HG02798 (cell line): ENCODE measurements around the gene LCN15.

Experiments used
- ATAC-seq: cut with Tn5 transposase; IDR thresholded peaks from one replicate; pipeline ENCODE4 v1.9.1; 2021; ENCODE audit warnings: mild to moderate bottlenecking; ENCODE audit not compliant: unreplicated experiment, poor library complexity

Gene LCN15

DNA sequence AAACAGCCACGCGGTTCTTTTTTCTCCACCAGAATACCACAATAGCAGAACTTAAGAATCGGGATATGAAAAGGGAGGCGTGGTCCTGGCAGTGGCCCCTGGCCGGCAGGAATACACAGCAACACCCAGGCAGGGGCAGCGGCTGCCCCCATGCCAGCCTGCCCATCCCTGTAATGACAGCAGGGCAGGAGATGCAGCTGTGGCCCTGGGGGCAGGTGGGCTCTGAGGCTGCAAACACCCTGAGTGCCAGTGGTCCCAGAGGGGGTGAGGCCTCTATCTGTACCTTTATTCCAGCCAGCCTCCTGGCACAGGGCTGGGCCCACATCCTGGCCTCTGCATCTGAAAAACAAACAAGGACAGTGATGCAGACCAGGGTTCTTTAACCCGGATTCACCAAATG lies 39.5 kb downstream of the LCN15 start:
- no peak for ATAC-seq

DNA sequence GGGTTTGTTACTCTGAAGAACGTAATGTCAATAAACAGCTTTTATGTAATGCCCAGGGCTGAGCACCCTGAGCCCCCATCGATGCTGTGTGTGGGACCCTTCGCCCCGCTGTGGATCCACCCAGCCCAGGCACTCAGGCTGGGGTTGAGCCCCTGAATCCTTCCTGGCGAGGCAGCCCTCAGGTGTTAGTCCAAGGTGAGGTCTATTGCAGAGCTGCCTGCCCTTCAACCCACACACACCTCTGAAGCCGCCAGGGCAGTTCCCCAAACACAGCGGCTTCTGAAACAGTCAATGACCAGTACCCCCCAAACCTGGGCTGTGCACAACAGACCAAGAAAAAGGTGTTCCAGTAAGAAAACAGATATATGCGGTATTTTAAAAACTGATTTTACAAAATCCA lies 40.3 kb downstream of the LCN15 start:
- ATAC-seq = no peak

GRCh38 chr9:136723362-136723976 lies 40.8 kb downstream of the LCN15 start:
- ATAC-seq = no peak

DNA sequence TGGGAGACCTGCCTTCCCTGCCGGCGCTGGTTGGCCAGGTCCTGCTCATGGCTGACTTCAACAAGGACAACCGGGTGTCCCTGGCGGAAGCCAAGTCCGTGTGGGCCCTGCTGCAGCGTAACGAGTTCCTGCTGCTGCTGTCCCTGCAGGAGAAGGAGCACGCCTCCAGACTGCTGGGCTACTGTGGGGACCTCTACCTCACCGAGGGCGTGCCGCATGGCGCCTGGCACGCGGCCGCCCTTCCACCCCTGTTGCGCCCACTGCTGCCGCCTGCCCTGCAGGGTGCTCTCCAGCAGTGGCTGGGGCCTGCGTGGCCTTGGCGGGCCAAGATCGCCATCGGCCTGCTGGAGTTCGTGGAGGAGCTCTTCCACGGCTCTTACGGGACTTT lies 41.4 kb downstream of the LCN15 start:
- no peak for ATAC-seq

DNA sequence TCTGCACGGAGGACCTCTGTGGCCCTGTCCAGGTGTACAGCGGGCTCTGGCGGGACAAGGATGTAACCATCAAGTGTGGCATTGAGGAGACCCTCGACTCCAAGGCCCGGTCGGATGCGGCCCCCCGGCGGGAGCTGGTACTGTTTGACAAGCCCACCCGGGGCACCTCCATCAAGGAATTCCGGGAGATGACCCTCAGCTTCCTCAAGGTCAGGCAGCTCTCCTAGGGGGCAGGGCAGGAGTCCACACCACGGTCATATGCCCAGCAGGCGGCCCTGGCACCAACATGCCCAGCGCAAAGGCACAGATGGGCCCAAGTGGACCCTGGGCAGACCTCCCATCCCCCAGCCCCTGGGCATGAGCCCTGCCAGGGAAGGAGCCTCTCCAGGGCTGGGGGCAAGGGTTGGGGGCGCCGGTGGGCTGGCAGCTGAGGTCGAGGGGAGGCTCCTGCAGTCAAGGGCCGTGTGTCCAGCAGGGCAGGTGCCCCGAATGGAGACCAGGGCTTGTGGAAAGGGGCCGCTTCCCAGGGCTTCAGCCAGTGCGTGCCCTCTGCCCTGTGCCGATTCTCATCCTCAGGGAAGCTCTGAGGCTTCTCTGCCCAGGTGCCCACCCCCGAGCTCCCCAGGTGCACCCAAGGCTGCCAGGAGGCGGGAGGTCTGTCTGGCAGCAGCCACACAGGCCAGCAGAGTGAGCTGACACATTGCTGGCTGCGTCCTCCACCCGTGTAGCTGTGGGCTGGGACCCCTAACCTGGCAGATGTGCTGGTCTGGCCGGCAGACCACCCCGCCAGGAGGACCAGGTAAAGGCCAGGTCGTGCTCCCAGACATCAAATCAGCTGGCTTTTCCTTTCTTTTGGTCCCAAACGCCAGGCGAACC lies 42.0 kb downstream of the LCN15 start:
- no peak for ATAC-seq

DNA sequence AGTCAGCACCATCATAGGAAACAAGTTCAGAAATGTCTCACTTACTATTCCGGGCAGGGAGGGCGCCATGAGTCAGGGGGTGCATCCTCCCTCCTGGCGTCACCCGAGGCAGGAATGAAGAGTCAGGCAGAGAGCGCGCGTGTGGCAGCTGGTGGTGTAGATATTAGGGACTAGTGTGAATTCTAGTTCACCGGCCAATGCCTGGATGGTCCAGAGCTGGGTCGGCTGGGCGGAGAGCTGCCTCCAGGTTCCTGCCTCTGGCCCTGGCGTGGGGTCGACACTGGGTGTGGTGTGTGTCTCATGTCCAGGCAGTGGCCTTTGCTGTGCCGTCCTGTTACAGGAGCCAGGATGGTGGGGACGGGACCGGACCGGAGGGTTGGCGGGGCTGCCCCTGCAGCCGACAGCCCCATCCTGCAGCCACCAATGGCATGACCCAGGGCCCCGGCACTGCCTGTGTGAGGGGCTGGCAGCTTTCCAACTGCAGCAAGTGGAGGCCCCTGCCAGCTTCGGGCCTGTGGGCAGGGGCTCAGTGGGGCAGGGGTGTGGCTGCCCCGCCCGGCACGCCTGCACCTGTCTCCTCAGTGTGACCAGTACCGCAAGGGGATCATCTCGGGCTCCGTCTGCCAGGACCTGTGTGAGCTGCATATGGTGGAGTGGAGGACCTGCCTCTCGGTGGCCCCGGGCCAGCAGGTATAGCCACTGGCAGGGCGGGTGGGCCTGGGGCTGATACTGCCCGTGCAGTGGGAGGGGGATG lies 42.8 kb downstream of the LCN15 start:
- ATAC-seq = no peak

DNA sequence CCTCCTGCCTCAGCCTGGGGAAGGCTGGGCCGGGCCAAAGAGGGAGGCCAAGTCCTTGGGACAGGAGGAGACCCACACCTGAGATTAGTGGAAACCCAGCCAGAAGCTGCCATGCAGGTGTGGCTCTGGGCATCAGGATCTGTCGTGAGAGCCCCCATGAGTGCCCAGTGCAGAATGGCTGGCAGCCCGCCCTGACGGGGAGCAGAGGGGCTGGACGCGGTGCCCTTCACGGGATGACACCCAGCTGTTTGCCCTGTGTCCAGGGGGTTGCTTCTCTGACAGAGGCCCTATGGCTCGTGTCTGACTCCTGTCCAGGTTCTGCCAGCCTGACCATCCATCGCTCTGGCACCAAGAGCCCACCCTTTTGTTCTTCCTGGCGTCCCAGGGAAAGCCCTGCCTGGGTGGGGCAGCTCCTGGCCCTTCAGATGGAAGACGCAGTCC lies 43.4 kb downstream of the LCN15 start:
- no peak for ATAC-seq

DNA sequence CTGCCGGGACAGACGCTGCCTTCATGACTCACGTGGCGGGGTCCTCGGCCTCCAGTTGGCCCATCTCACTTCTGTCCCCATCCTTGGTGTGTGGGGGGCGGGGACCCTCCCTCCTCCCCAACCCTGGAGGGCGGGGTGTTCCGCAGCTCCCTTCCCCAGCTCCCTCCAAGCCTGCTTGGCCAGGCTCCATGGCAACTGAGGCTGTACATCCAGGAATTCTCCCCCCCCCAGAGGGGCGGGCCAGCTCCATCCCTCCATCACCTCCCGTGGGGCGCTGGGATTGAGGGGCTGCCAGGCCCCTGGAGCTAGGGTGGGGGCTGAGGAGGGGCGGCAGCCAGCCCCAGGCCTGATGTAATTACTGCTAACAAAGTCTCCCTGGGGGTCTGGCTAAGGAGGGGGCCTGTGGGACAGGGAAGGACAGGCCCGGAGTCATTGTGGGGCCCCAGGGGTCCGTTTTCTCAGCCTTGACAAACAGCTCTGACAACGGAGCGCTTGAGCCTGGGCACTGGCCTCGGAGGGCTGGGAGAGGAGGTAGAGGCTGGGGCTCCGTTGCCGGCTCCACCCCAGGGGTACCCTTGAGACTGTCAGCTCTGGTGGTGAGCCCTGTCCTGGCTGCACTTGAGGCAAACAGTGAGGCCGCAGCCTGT lies 43.9 kb downstream of the LCN15 start:
- no peak for ATAC-seq

DNA sequence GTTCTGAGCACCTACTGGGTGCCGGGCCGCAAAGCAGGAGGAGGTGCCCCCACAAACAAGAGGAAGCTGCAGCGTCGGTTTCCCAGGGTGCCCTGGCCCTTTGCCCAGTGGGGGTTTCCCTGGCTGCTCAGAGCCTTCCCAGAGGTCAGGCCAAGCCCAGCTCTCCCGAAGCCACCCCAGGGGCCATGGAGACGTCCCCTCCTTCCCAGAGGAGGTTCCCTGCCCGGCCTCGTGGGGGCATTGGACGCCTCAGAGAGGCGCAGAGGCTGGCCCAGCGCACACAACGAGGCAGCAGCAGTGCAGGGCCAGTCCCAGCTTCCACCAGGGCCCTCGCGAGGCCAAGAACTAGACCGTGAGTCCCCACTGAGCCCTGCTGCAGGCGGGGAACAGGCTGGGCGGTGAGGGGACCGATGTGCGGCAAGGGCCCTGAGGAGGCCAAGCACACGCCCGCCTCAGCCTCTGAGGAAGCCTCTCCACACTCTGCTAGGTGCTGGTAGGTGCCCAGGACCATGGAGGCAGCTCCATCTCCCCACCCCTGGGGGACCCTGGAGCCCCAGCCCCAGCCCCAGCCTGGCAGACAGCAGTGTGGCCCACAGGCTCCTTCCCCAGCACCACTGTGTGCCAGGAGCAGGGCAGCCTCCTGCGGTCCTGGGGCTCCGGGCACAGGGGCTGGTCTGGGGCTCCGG lies 45.0 kb downstream of the LCN15 start:
- no peak for ATAC-seq

DNA sequence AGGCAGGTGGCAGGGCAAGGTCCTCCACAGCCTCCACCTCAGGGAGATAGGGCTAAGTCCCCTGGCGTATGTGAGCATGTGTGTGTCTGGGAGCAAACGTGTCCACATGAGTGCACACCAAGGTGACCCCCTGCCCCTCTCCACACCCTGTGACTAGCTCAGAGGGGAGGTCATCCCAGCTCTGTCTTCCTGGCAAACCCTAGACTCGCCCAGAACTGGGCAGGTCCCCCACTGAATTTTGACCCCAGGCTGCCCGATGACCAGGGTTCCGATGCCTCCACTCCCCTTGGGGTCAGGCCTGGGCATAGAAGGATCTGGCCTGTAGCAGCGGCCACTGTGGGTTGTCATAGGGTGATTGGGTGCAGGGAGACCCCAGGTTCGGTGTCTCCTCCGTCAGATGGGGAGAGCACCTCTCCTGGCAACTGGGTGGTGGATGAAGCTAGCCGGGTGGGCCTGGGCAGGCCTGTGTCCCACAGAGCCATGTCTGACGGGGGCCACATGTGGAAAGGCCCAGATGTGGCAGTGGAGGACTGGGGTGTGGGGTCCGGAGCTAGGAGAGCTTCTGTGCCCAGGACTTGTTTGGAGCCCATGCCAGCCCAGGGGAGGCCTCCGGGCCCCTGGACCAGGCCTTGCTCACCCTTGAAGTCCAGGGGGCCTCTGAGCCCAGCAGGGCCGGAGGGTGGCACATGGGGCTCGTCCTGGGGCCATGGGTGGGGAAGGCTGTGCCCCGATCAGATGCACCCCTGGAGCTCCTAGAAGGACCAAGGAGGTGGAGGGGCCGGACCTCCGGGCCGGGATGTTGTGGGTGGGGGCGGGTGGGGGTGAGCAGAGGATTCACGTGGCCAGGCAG lies 45.7 kb downstream of the LCN15 start:
- no peak for ATAC-seq

- no peak for ATAC-seq
Measured at GRCh38 chr9:136717399-136717798, 46.9 kb downstream of the LCN15 start.

- no peak for ATAC-seq
Measured at GRCh38 chr9:136714893-136715274, 49.4 kb downstream of the LCN15 start.

GRCh38 chr9:136714096-136714892 lies 50.0 kb downstream of the LCN15 start:
- no peak for ATAC-seq

GRCh38 chr9:136713550-136713949 lies 50.8 kb downstream of the LCN15 start:
- ATAC-seq = no peak

- no peak for ATAC-seq
Measured at GRCh38 chr9:136712690-136713544, 51.4 kb downstream of the LCN15 start.

DNA sequence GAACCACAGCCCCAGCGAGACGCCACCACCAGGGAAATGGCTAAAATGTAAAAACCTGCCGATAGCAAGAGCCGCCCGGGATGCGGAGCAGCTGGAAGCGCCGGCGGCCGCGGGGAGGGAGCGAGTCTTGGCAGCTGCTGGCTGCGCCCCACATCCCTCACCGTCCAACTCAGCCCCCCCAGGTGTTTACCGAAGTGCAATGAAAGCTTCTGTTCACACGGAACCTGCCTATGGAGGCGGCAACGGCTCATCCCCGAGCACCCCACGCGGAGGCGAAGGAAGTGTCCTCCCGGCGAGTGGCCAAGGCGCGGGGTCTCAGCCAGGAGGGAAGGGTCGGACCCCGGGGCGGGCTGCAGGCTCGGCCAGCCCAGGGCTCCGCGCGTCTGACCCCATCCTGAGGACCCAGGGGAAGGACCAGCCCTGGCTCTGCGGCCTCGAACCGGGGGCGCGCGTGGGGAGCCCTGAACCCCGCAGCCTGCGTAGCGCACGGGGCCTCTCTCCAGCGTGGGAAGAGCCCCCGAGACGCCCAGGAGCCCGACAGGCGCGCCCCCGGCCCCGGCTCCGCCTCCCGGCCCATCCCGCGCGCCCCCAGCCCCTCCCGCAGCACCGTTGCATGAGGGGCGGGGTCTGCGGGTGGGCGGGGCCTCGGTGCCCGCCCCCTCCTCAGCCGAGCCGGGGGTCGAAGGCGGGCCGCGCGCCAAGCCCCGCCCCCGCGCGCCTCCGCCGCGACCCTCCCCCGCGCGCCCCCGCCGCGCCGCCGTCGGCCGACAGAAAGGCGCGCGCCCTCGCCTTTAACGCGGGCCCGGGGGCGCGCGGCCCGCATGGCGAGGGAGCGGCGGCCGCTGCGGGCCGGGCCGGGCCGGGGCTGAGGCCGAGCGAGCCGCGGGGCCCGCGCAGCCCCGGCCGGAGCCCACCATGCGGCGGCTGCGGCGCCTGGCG lies 52.3 kb downstream of the LCN15 start, which contains the start of gene DIPK1B:
DIPK1B (plus strand) TSS at position 822 of the 939 bp plus-strand sequence; CDS start at position 916, 94 bp downstream.
- no peak for ATAC-seq
